GM18502 (cell line): Measurements from ENCODE around the gene CD4.

Experiments used
- ATAC-seq: cut with Tn5 transposase; IDR thresholded peaks from one replicate; pipeline ENCODE4 v1.9.1; 2021; ENCODE audit warnings: mild to moderate bottlenecking; ENCODE audit not compliant: unreplicated experiment, poor library complexity

The CD4 gene

GRCh38 chr12:6799147-6799546 lies 9.8 kb downstream of the CD4 start:
- ATAC-seq: no peak

- no peak for ATAC-seq
Observed at GRCh38 chr12:6807170-6807569, 17.8 kb downstream of the CD4 start.

DNA sequence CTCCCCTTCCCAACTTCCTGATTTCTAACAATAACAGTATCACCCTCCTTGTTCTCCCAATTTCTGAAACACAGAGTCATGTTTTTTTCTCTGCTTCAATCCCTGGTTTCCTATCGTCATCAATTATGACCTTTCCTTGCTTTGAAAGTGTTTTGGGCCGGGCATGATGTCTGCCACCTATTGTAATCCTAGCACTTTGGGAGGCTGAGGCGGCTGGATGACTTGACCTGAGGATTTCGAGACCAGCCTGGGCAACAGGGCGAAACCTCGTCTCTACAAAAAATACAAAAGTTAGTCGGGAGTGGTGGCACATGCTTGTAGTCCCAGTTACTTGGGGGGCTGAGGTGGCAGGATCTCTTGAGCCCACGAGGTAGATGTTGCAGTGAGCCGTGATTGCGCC lies 19.7 kb downstream of the CD4 start:
- ATAC-seq: no peak

DNA sequence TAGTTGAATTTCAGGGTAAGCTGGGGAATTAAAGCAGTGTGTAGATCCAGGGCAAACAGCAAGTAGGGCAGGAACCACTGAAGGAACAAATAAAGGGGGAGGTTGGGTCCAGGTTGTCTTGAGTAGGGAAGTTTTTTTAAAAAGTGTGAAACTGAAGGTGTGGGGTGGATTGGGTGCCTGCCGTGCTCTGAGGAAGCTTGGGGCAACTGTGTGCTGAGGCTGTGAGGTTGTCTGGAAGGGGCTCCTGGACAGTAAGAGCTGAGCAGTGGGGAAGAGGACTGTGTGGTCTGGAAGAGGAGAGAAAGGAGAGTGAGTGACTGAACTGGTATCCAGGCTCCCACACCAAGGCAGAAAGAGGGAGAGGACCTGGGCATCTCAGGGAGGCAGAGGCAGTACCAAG lies 21.4 kb downstream of the CD4 start:
- ATAC-seq: no peak

DNA sequence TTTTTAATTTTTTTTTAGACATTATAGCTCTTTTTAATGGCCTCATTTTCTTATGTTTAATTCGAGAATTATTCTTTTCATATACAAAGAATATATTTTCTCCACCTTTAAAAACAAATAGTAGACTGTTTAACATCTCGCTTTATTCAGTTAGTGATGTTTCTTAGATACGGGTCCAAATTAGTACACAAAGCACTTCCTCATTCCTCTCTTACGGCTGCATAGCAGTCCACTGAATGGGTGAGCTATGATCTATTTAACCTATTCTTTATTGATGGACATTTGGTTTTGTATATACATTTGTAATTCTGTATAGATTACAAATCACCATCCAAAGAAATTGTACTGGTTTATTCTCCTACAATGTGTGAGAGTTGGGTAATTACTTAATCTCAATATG lies 24.0 kb downstream of the CD4 start:
- no peak for ATAC-seq

DNA sequence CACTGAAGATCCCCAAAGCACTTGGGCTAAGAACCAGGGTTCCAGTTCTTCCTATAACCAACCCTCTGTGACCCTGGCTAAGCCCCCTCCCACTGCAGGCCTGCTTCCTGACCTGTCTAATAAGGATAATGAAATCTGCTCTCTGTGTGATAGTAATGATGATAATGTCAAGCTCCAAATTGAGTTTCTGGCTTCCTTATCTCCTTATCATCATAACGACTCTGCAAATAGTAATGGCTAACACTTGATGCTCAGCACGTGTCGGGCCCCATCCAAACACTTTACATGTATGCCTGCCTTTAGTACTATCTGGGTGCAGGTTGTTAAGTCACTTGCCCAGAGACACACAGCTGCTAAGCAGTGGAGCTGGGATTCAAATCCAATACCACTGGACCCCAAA lies 27.3 kb downstream of the CD4 start:
- no peak for ATAC-seq

DNA sequence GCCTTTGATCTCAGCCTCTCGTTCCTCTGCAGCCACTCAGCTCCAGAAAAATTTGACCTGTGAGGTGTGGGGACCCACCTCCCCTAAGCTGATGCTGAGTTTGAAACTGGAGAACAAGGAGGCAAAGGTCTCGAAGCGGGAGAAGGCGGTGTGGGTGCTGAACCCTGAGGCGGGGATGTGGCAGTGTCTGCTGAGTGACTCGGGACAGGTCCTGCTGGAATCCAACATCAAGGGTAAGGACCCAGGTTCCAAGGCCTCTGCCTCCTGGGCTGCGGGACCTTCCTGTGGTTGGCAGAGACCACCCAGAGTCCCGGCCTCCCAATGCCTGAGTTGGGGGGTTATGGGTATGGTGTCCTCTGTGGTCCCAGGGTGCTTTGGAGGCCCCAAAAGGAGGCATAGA lies 27.8 kb downstream of the CD4 start:
- ATAC-seq: no peak

DNA sequence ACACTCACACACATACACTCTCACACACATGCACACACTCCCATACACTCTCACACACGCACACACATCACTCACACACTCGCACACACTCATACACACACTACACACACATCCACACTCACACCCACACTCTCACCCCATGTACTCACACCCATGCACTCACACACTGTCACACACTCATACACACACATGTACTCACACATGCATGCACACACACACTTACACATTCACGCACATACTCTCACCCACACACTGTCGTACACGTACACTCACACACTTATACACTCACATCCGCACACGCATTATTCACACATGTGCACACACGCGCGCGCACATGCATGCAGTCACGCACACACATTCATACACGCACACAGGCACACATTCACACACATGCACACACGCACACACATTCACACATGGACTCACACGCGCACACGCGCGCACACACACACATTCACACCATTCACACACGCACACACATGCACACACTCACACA lies 28.4 kb downstream of the CD4 start:
- ATAC-seq: no peak

- ATAC-seq: no peak
Observed at GRCh38 chr12:6818222-6818621, 28.9 kb downstream of the CD4 start.

DNA sequence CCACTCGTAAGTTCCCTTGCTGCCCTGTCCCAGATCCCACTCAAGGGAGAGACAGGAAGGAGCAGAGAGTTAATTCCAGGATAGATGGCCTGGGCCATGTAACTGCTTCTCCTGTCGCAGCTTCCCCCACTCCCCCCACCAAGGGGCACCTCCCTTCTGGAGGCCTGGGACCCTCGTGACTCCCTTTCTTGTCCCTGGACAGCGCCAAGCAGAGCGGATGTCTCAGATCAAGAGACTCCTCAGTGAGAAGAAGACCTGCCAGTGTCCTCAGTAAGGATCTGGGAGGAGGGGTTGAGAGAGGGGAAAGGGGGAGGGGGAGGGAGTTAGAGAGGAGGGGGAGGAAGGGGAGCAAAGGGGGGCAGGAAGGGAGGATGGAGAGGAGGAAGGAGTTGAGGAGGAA lies 29.3 kb downstream of the CD4 start:
- ATAC-seq: no peak

GRCh38 chr12:6819106-6820030 lies 30.0 kb downstream of the CD4 start:
- no peak for ATAC-seq

DNA sequence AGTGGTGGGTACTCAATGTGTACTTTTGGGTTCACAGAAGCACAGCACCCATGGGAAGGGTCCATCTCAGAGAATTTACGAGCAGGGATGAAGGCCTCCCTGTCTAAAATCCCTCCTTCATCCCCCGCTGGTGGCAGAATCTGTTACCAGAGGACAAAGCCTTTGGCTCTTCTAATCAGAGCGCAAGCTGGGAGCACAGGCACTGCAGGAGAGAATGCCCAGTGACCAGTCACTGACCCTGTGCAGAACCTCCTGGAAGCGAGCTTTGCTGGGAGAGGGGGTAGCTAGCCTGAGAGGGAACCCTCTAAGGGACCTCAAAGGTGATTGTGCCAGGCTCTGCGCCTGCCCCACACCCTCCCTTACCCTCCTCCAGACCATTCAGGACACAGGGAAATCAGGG lies 30.8 kb downstream of the CD4 start:
- ATAC-seq: no peak

- ATAC-seq: no peak
Observed at GRCh38 chr12:6821591-6822425, 32.5 kb downstream of the CD4 start, which contains the start of gene GPR162. Gene GPR162 (plus strand): TSS chr12:6821821. CDS start chr12:6823899, 2,078 bp downstream.

- no peak for ATAC-seq
Observed at GRCh38 chr12:6822426-6823135, 33.3 kb downstream of the CD4 start.

GRCh38 chr12:6823182-6824084 lies 34.1 kb downstream of the CD4 start:
- no peak for ATAC-seq

DNA sequence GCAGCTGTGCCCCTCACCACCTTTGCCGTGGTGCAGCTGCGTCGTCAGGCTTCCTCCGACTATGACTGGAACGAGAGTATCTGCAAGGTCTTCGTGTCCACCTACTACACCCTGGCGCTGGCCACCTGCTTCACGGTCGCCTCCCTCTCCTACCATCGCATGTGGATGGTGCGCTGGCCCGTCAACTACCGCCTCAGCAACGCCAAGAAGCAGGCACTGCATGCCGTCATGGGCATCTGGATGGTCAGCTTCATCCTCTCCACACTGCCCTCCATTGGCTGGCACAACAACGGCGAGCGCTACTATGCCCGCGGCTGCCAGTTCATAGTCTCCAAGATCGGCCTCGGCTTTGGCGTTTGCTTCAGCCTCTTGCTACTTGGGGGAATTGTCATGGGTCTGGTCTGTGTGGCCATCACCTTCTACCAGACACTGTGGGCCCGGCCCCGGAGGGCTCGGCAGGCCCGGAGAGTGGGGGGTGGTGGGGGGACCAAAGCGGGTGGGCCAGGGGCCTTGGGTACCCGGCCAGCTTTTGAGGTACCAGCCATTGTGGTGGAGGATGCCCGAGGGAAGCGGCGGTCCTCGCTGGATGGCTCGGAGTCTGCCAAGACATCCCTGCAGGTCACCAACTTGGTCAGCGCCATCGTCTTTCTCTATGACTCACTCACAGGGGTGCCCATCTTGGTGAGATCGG lies 34.9 kb downstream of the CD4 start:
- no peak for ATAC-seq

GRCh38 chr12:6824901-6825381 lies 35.6 kb downstream of the CD4 start:
- no peak for ATAC-seq

DNA sequence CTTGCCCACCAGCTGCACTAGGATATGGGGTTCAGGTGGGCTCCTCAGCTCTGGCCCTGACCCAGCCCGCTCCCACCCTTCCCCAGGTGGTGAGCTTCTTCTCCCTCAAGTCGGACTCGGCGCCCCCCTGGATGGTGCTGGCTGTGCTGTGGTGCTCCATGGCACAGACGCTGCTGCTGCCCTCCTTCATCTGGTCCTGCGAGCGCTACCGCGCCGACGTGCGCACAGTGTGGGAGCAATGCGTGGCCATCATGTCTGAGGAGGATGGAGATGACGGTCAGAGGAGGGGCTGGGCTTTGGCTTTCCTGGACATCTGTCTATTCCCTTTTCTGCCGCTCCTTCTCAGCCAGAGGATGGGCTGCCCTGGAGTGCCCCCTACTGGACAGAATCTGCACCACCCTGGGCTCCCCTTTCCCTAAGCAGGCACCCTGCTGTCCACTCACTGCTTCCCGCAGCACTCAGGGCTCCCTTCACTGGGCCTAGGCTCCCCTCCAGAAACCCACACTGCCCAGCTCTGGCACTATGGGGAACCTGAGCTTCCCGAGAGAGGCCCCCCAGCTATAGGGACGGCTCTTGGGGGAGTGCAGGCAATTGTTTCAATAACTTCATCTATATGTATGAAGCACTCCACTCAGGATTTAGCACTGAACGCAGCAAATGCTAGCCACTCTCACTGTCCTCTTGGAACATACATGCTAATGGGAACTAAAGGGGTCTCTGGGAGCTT lies 36.2 kb downstream of the CD4 start:
- ATAC-seq: peak; percentile 54
